ENCODE measurements around the gene HIPK2. TPM values are rescaled to one million over a fixed set of nuclear protein-coding genes. Genes with fewer than 3 reads are reported as not detected.

Gene HIPK2
- total and polyA plus RNA-seq, 2 donors (not counting 3 experiments of a cell fraction or from before 2014, with no cell fraction given): 9.0 to 43.8 TPM

- CTCF ChIA-PET: interaction anchor here (0.6 to 1.8 kb wide), 4 partner anchors 80 to 716 kb away, joined by 3 to 5 read pairs (median 3); no protein-coding TSS in a partner anchor
- BruUV-seq (replicated peaks): no TSS peak
- Histone ChIP-seq H3K9me1 (replicated peaks; ENCODE audit: control insufficient read depth, extremely low read depth, insufficient read depth, low read length) (no peaks in the 10 kb centered on the region), H3K27me3 (ENCODE audit: control insufficient read depth in 2 of 2, insufficient read depth in 2 of 2, low read length in 2 of 2) (no peaks in the 10 kb centered on the region), H2AFZ (ENCODE audit: low read depth, low read length) (no peak overlapping the region), H3K9ac (replicated peaks; ENCODE audit: extremely low read depth, insufficient read depth, low read length) (no peak overlapping the region), H3K27ac (ENCODE audit: insufficient read depth, low read depth, low read length) (no peak overlapping the region), H3K9me3 (replicated peaks; ENCODE audit: control insufficient read depth, insufficient read depth, low read length) (no peaks in the 10 kb centered on the region), H3K4me2 (ENCODE audit: insufficient read depth, low read length) (peak overlapping the region; percentile 19), H4K20me1 (replicated peaks; ENCODE audit: control insufficient read depth, extremely low read depth, insufficient read depth, low read length) (no peaks in the 10 kb centered on the region), H3K36me3 (ENCODE audit: control insufficient read depth in 2 of 2, extremely low read depth in 1 of 2, insufficient read depth in 2 of 2, low read length in 2 of 2) (no peaks in the 10 kb centered on the region), H3K79me2 (ENCODE audit: control insufficient read depth, insufficient read depth, low read length) (peaks cover 85% of the 10 kb centered on the region), H3K4me3 (replicated peaks in 1 of 3; ENCODE audit: insufficient read depth in 1 of 3, low read depth in 1 of 3, low read length in 3 of 3) (no peak overlapping the region), H3K4me1 (ENCODE audit: control insufficient read depth, extremely low read depth, insufficient read depth, low read length) (peaks cover 39% of the 10 kb centered on the region)
- POLR2A ChIA-PET: interaction anchor here (0.6 kb wide), 1 partner anchor 63 kb away, joined by 4 read pairs; no protein-coding TSS in a partner anchor
- intact Hi-C loops (cut with micrococcal nuclease): no loop called here
- TF ChIP-seq MYC (IDR thresholded peaks at IDR 0.05; ENCODE audit: low read depth, low read length) (no peak), GATA2 (IDR thresholded peaks at IDR 0.05; ENCODE audit: insufficient read depth, insufficient read length, low read depth, low read length) (no peak), FOS (IDR thresholded peaks at IDR 0.05; ENCODE audit: borderline replicate concordance, insufficient read depth, low read length) (no peak), EZH2 (IDR thresholded peaks at IDR 0.05; ENCODE audit: borderline replicate concordance, low read depth, low read length, severe bottlenecking) (no peak), CTCF (IDR thresholded peaks at IDR 0.05; ENCODE audit: extremely low read depth in 1 of 2, insufficient read depth in 1 of 2, low read depth in 1 of 2, low read length in 2 of 2) (no peak), POLR2AphosphoS5 (IDR thresholded peaks at IDR 0.05; ENCODE audit: insufficient read depth, low read depth, low read length) (no peak), POLR2A (IDR thresholded peaks at IDR 0.05; ENCODE audit: low read depth, low read length) (no peak), MAX (IDR thresholded peaks at IDR 0.05; ENCODE audit: insufficient read depth, insufficient read length) (no peak), JUN (IDR thresholded peaks at IDR 0.05; ENCODE audit: borderline replicate concordance, insufficient read depth, insufficient read length, low read depth) (no peak)
- DNase-seq (ENCODE audit: low read depth, low spot score) (no peak), FAIRE-seq (no peak)
- dilution Hi-C loops (cut with MboI; ENCODE audit: extremely low pct_ligation_motif_present, low sequenced_read_pairs): no loop called here
Measured at GRCh38 chr7:139727151-139727705, 50.6 kb downstream of the HIPK2 start.

Data from endothelial cell of umbilical vein (primary cell).